HepG2 (cell line): ENCODE results near the gene SPEM2. TPM values are rescaled to one million over a fixed set of nuclear protein-coding genes. Genes with fewer than 3 reads are reported as not detected.

Experiments used
- ATAC-seq: fragments of 200-7000 bp; cut with Tn5 transposase; 3 replicates; pipeline ENCODE4 v1.9.1; 2020; ENCODE audit warnings: mild to moderate bottlenecking, moderate library complexity
- BruUV-seq: library from RNA; stranded (reverse); fragments of 400-500 nt; replicated peaks from 2 replicates; lab custom pipeline; 2021; lab: Mats Ljungman, UMichigan
- CTCF ChIA-PET: fragments of 300-600 bp; formaldehyde crosslinking; extraction: SDS; loops from one replicate; lab custom pipeline; 2021; ENCODE audit warnings: low total read pairs, inconsistent platforms, low intra/inter-chr PET ratio; lab: Yijun Ruan, JAX
- POLR2A ChIA-PET: fragments of 350-600 bp; sonication (Branson Sonifier 250); formaldehyde crosslinking; loops from one replicate; lab custom pipeline; 2020; ENCODE audit warnings: antibody characterized with exemption, inconsistent platforms; lab: Yijun Ruan, JAX
- DNase-seq: peaks from one replicate; pipeline ENCODE4 v3.0.0-alpha.2; 2015; ENCODE audit warnings: low spot score
- FAIRE-seq: peaks from 3 replicates; lab custom pipeline; 2011; peaks lifted over from hg19 to GRCh38; lab: Jason Lieb, UNC
- H2AFZ ChIP-seq: one replicate; pipeline ENCODE4 v1.6.1; 2011; ENCODE audit warnings: low read length, inconsistent platforms
- H3K27ac ChIP-seq: fragments of 300-600 bp; 3 replicates; pipeline ENCODE4 v1.8.0; 2011; ENCODE audit warnings: mixed run types, mild to moderate bottlenecking, mixed read lengths, low read length, inconsistent platforms; ENCODE audit not compliant: insufficient read depth; ENCODE audit errors: extremely low read length
- H3K27me3 ChIP-seq, 2 experiments: fragments of 200-600 bp in 1 of 2; 2 replicates in 1 of 2; 3 replicates in 1 of 2; pipeline versions ENCODE4 v1.6.0 to v1.8.0; 2011; ENCODE audit warnings: low read length in 2 of 2, mild to moderate bottlenecking in 2 of 2, moderate library complexity in 2 of 2, inconsistent platforms in 1 of 2; ENCODE audit not compliant: insufficient read depth in 2 of 2, control insufficient read depth in 1 of 2
- H3K36me3 ChIP-seq, 2 experiments: fragments of 200-600 bp in 1 of 2; replicated peaks in 1 of 2; 2 replicates in 1 of 2; 3 replicates in 1 of 2; pipeline versions ENCODE4 v1.5.1 to v1.8.0; 2011; ENCODE audit warnings: low read length in 2 of 2, inconsistent platforms in 1 of 2; ENCODE audit not compliant: insufficient read depth in 2 of 2, control insufficient read depth in 1 of 2
- H3K4me1 ChIP-seq: 2 replicates; pipeline ENCODE4 v1.5.1; 2012; ENCODE audit warnings: low read length, inconsistent platforms; ENCODE audit not compliant: insufficient read depth
- H3K4me2 ChIP-seq: 2 replicates; pipeline ENCODE4 v1.6.0; 2011; ENCODE audit warnings: low read depth, low read length, inconsistent platforms
- H3K4me3 ChIP-seq, 3 experiments: fragments of 200-600 bp in 1 of 3; sonication (generic), shearing (Covaris generic) in 1 of 3; replicated peaks in 1 of 3; 2 replicates each; pipeline ENCODE4 v1.5.1; 2011 to 2016; ENCODE audit warnings: low read length in 3 of 3, inconsistent platforms in 2 of 3, low read depth in 2 of 3, mild to moderate bottlenecking in 2 of 3, control low read depth in 1 of 3, mixed read lengths in 1 of 3; ENCODE audit not compliant: insufficient read depth in 1 of 3
- H3K79me2 ChIP-seq: one replicate; pipeline ENCODE4 v1.6.1; 2011; ENCODE audit warnings: low read length, inconsistent platforms; ENCODE audit not compliant: insufficient read depth
- H3K9ac ChIP-seq: 2 replicates; pipeline ENCODE4 v1.6.0; 2011; ENCODE audit warnings: mild to moderate bottlenecking, low read depth, low read length, inconsistent platforms; ENCODE audit not compliant: insufficient read depth
- H3K9me3 ChIP-seq: 2 replicates; pipeline ENCODE4 v1.5.1; 2012; ENCODE audit warnings: mild to moderate bottlenecking, low read length
- H4K20me1 ChIP-seq: 2 replicates; pipeline ENCODE4 v1.6.0; 2011; ENCODE audit warnings: inconsistent platforms, mild to moderate bottlenecking, low read length, moderate library complexity; ENCODE audit not compliant: insufficient read depth
- CBFB ChIP-seq: sonication (generic); formaldehyde crosslinking; IDR thresholded peaks from 2 replicates; pipeline ENCODE4 v1.4.0; 2020; ENCODE audit warnings: missing genetic modification reagents
- IKZF1 ChIP-seq: fragments of 450-650 bp; IDR thresholded peaks from 2 replicates; pipeline ENCODE4 v1.7.1; 2016
- MLXIP ChIP-seq: sonication (generic); formaldehyde crosslinking; IDR thresholded peaks from 2 replicates; pipeline ENCODE4 v1.9.0; 2021; ENCODE audit warnings: missing genetic modification reagents, borderline replicate concordance
- RARG ChIP-seq: sonication (generic); formaldehyde crosslinking; IDR thresholded peaks from 2 replicates; pipeline ENCODE4 v1.4.0; 2020; ENCODE audit warnings: low read depth, mild to moderate bottlenecking, missing genetic modification reagents
- RBFOX2 ChIP-seq: fragments of 200-400 bp; formaldehyde crosslinking; IDR thresholded peaks from 2 replicates; pipeline ENCODE4 v1.6.1; 2017; ENCODE audit warnings: low read depth, mild to moderate bottlenecking, low read length
- SP4 ChIP-seq: sonication (generic); formaldehyde crosslinking; IDR thresholded peaks from 2 replicates; pipeline ENCODE4 v1.8.1; 2023; ENCODE audit warnings: mild to moderate bottlenecking, missing genetic modification reagents
- SUZ12 ChIP-seq: fragments of 150-350 bp; IDR thresholded peaks from 2 replicates; pipeline ENCODE4 v1.6.1; 2014; ENCODE audit warnings: low read depth, low read length
- TBP ChIP-seq: sonication (generic); formaldehyde crosslinking; IDR thresholded peaks from 2 replicates; pipeline ENCODE4 v1.5.0; 2020; ENCODE audit warnings: missing genetic modification reagents
- TEAD2 ChIP-seq: sonication (generic); formaldehyde crosslinking; IDR thresholded peaks from 2 replicates; pipeline ENCODE4 v1.9.0; 2021; ENCODE audit warnings: missing genetic modification reagents
- XRCC5 ChIP-seq: fragments of 200-400 bp; formaldehyde crosslinking; optimal IDR thresholded peaks from 2 replicates; pipeline ENCODE3; 2017; ENCODE audit warnings: mild to moderate bottlenecking, low read length
- ZBTB49 ChIP-seq: sonication (generic); formaldehyde crosslinking; IDR thresholded peaks from 2 replicates; pipeline ENCODE4 v1.4.0; 2020; ENCODE audit warnings: missing genetic modification reagents, borderline replicate concordance
- ZNF282 ChIP-seq: fragments of 450-650 bp; IDR thresholded peaks from 2 replicates; pipeline ENCODE4 v1.6.1; 2018; ENCODE audit not compliant: partially characterized antibody
- ZSCAN9 ChIP-seq: IDR thresholded peaks from 2 replicates; pipeline ENCODE4 v1.6.1; 2016; ENCODE audit warnings: borderline replicate concordance
- WGBS: methylation state at CpG from one replicate; pipeline ENCODE4 v1.1.6; 2017; ENCODE audit warnings: low lambda C conversion rate; 5-methylcytosine and 5-hydroxymethylcytosine counted together
- in situ Hi-C: cut with HindIII; loops from 2 replicates; pipeline ENCODE4 v1.10.0; 2017; ENCODE audit warnings: low pct_unique_long_range_greater_than_20kb; ENCODE audit not compliant: extremely low pct_ligation_motif_present
- intact Hi-C: fragments of 100-400 bp; cut with micrococcal nuclease; formaldehyde crosslinking; loops from one replicate; pipeline ENCODE4 v1.10.0; 2022; ENCODE audit not compliant: unreplicated experiment
- polyA plus RNA-seq, 8 experiments: library from polyadenylated mRNA; depleted of rRNA in 3 of 8; stranded (reverse) in 7 of 8; unstranded in 1 of 8; fragments of >200 nt; fragmentation: Illumina TruSeq in 4 of 8; extraction: Trizol in 4 of 8; gene quantifications; 2 replicates each; pipeline versions ENCODE4 v1.2.1 to v1.2.3, GENCODE V29; 2011 to 2016; ENCODE audit warnings: low read depth in 4 of 8, missing spikeins in 1 of 8, mixed read lengths in 1 of 8; ENCODE audit not compliant: insufficient read depth in 1 of 8
- total RNA-seq, 5 experiments: library from RNA; depleted of rRNA; stranded (reverse); fragments of >200 nt; fragmentation: Illumina TruSeq; extraction: Trizol; gene quantifications; 2 replicates each; pipeline ENCODE4 v1.2.3, GENCODE V29; 2016; ENCODE audit warnings: low read depth in 1 of 5
- TF ChIP-seq, protein P1 (sequence below): sonication (generic); formaldehyde crosslinking; IDR thresholded peaks from 2 replicates; pipeline ENCODE4 v1.5.1; 2020; ENCODE audit warnings: mild to moderate bottlenecking, moderate library complexity, missing genetic modification reagents
- TF ChIP-seq, protein P2 (sequence below): IDR thresholded peaks from 2 replicates; pipeline ENCODE4 v1.6.1; 2016
- TF ChIP-seq, protein P3 (sequence below): sonication (generic); formaldehyde crosslinking; IDR thresholded peaks from 2 replicates; pipeline ENCODE4 v1.9.0; 2021; ENCODE audit warnings: missing genetic modification reagents, mild to moderate bottlenecking, borderline replicate concordance

Gene SPEM2
- total and polyA plus RNA-seq, 2 of the 13 experiments (the other 11 are each of a cell fraction or from before 2014, with no cell fraction given): not detected

DNA sequence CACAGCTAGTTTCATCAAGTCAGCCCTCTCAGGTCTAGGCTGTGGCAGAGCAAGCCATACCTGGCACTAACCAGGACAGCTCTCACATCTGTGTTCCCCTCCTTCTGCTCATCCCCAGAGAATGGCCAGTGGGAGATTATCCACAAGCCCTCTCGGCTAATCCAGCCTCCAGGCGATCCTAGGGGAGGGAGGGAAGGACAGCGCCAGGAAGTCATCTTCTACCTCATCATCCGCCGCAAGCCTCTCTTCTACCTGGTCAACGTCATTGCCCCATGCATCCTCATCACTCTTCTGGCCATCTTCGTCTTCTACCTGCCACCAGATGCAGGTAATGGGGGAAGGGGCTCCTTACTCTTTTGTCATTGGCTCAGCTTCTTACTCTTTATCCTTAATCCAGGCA is 23.0 kb downstream of the SPEM2 start (continued):
- TF ChIP-seq, protein P1, sequence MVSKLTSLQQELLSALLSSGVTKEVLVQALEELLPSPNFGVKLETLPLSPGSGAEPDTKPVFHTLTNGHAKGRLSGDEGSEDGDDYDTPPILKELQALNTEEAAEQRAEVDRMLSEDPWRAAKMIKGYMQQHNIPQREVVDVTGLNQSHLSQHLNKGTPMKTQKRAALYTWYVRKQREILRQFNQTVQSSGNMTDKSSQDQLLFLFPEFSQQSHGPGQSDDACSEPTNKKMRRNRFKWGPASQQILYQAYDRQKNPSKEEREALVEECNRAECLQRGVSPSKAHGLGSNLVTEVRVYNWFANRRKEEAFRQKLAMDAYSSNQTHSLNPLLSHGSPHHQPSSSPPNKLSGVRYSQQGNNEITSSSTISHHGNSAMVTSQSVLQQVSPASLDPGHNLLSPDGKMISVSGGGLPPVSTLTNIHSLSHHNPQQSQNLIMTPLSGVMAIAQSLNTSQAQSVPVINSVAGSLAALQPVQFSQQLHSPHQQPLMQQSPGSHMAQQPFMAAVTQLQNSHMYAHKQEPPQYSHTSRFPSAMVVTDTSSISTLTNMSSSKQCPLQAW: no peak
- no peak for TF ChIP-seq SP4 (CRISPR knock-in tag)

DNA sequence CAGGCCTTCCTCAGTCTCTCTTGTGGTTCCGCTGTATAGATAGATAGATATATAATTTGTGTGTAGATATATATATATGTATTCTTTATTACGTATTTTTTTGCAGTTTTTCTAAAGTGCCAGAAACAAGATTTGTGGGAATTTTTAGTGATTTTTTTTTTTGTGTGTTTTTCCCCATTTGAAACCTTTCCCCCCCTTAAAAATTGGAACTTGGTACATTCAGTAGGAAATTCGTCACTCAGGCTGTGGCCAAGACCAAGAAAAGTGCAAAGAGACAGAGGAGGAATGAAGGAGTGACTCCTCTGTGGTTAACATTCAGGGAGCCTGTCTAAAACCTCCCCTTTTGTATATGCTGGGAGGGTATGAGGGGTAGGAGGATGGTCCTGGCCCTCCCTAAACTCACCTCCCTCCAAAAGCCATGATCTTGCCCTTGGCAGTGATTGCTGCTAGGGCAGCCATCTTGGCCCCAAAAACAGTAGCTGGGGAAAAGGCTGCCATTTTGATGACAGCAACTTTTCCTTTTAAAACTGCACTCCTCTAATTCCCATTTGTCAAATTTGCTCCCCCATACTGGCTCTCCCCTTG is 34.6 kb downstream of the SPEM2 start:
- CTCF ChIA-PET: no interaction called here
- H3K27ac ChIP-seq: no peak overlapping the region
- no peak overlapping the region for H2AFZ ChIP-seq
- 89% methylated on average over 3 of the region's 3 CpGs for WGBS
- no peak for ATAC-seq
- H3K4me2 ChIP-seq: no peak overlapping the region
- H3K9me3 ChIP-seq: no peaks in the 10 kb centered on the region
- no peaks in the 10 kb centered on the region for H3K4me1 ChIP-seq
- H3K9ac ChIP-seq: no peak overlapping the region
- DNase-seq: no peak
- no TSS peak for BruUV-seq
- TF ChIP-seq TEAD2 (no peak), CBFB (CRISPR knock-in tag) (no peak), ZBTB49 (CRISPR knock-in tag) (no peak), RBFOX2 (no peak), IKZF1 (no peak), RARG (CRISPR knock-in tag) (no peak), ZSCAN9 (CRISPR knock-in tag) (no peak), MLXIP (CRISPR knock-in tag) (no peak), SUZ12 (no peak), TBP (CRISPR knock-in tag) (no peak), ZNF282 (no peak), XRCC5 (no peak)
- TF ChIP-seq, protein P2, sequence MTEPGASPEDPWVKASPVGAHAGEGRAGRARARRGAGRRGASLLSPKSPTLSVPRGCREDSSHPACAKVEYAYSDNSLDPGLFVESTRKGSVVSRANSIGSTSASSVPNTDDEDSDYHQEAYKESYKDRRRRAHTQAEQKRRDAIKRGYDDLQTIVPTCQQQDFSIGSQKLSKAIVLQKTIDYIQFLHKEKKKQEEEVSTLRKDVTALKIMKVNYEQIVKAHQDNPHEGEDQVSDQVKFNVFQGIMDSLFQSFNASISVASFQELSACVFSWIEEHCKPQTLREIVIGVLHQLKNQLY (CRISPR knock-in tag): no peak
- TF ChIP-seq, protein P3, sequence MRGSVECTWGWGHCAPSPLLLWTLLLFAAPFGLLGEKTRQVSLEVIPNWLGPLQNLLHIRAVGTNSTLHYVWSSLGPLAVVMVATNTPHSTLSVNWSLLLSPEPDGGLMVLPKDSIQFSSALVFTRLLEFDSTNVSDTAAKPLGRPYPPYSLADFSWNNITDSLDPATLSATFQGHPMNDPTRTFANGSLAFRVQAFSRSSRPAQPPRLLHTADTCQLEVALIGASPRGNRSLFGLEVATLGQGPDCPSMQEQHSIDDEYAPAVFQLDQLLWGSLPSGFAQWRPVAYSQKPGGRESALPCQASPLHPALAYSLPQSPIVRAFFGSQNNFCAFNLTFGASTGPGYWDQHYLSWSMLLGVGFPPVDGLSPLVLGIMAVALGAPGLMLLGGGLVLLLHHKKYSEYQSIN (CRISPR knock-in tag): no peak
- H3K36me3 ChIP-seq: no peaks in the 10 kb centered on the region; a peak in 1 of 5 replicates
- intact Hi-C loops: no loop called here
- H3K27me3 ChIP-seq: no peaks in the 10 kb centered on the region
- no peak overlapping the region for H3K4me3 ChIP-seq
- FAIRE-seq: no peak
- no peaks in the 10 kb centered on the region for H3K79me2 ChIP-seq
- POLR2A ChIA-PET: no interaction called here
- in situ Hi-C loops: no loop called here
- H4K20me1 ChIP-seq: no peaks in the 10 kb centered on the region; the same call in 1 of the 2 replicates
